GM18909 (cell line): ENCODE data around the gene GTSF1L.

Source experiments
- ATAC-seq: cut with Tn5 transposase; IDR thresholded peaks from one replicate; pipeline ENCODE4 v1.9.1; 2021; ENCODE audit warnings: mild to moderate bottlenecking; ENCODE audit not compliant: unreplicated experiment, poor library complexity

GTSF1L gene

GRCh38 chr20:43717616-43717995, 9.2 kb downstream of the GTSF1L start:
- no peak for ATAC-seq

GRCh38 chr20:43716757-43717615, 9.8 kb downstream of the GTSF1L start:
- ATAC-seq, result no peak

DNA sequence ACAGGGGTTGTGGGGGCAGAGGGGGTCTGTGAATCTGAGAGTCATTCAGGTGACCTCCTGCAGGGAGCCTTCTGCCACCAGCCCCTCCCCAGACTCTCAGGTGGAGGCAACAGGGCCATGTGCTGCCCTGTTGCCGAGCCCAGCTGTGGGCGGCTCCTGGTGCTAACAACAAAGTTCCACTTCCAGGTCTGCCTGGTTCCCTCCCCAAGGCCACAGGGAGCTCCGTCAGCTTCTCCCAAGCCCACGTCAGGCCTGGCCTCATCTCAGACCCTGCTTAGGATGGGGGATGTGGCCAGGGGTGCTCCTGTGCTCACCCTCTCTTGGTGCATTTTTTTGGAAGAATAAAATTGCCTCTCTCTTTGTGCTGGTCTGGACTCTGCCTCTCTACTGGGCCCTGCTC, 10.7 kb downstream of the GTSF1L start:
- ATAC-seq, result no peak

DNA sequence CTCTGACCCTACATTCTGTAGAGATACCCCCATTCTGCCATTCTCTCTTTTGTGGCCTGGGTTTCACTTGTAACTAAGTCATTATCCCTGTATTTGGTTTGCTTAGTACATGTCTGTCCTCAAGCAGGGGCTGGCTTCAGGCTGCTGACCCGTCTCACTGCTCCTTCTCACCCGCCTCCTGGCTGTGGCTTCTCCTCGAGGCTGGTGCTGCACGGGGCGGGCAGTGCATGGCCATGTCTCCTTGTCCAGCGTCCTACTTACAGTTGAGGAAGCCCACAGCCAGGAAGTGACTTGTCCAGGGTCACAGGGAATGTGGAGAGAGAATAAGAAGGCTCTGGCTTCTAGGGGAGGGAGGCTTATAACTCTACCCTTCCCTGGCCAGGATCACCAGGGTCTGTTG, 11.3 kb downstream of the GTSF1L start:
- no peak for ATAC-seq

- no peak for ATAC-seq
These were observed 11.8 kb downstream of the GTSF1L start for GRCh38 chr20:43715044-43715443.

- ATAC-seq, result no peak
These were observed 15.6 kb downstream of the GTSF1L start for GRCh38 chr20:43711098-43711654.

DNA sequence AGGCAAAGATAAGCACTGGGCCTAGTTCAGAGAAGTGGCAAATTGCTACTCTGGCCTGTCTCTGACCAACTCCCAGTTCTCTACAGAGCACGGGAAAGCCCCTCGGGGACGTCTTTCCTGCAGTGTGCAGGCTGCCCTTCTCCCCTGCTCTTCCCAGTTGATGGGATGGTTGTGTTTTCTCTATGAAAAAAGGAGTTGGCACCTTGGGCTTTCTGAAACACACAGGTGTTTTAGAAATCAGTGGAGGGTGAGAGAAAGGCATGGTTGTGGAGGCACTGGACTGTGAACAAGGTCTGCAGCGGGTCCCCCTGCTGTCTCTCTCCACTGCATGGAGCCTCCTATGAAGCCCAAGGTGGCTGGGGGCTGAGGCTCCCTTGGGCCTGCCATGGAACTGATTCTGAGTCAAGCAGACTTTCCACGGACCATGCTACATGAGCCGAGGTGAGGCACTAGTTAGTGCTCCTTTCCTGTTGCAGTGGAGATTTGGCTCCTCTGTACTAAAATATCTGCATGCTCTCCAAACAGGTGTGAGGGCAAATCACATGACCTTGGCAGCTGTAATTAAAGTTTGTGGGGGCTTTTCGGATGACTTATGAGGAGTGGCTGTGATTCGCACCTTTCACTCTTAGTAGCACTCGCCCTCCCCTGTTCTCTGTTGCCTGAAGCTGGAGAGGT, 16.3 kb downstream of the GTSF1L start:
- ATAC-seq, result peak; percentile 77

DNA sequence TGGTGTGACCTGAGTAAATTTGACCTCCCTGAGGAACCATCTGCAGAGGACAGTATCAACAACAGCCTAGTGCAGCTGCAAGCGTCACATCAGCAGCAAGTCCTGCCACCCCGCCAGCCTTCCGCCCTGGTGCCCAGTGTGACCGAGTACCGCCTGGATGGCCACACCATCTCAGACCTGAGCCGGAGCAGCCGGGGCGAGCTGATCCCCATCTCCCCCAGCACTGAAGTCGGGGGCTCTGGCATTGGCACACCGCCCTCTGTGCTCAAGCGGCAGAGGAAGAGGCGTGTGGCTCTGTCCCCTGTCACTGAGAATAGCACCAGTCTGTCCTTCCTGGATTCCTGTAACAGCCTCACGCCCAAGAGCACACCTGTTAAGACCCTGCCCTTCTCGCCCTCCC, 24.3 kb downstream of the GTSF1L start:
- ATAC-seq, result no peak

DNA sequence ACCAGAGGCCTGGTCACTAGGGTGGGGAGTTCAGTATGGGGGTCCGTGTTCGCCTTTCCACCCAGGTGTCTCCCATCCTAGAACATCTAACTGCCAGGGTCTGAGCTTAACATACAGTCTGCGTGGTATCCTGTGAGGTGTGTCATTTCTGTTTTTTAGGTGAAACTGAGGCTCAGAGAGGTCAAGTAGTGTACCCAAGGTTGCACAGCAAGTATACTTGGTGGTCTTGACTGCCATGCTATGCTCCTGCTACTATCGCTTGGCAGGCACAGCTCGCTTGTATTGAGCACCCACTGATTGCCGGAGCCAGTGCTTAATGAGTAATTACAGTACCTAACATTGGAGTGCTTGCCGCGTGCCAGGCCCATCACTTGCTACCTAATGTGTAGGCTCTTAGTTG, 26.2 kb downstream of the GTSF1L start:
- no peak for ATAC-seq

DNA sequence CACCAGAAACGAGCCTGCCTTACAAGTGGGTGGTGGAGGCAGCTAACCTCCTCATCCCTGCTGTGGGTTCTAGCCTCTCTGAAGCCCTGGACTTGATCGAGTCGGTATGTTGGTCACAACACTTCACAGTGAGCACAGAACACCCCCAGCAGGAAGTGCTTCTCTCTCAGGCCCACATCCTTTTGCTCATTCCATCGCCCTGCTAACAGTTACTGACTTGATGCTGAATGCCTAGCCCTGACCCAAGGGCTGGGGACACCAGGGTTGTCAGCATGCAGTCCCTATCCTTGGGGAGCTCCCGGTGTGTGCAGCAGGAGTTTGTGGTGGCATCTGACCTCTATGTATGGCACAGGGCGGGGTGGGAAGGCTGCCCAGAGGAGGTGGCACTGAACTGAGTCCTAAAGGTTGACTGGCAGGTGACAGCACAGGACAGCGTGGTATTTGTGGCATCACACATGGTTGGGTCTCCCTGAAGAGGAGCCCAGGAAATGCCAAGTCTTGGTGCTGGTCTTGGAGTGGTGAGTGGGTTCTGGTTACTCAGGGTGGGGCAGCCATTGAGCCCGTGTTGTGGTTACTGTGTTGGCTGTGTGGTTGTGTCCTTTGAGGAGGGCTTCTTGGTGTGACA, 26.7 kb downstream of the GTSF1L start:
- ATAC-seq, result no peak

- no peak for ATAC-seq
These were observed 31.2 kb downstream of the GTSF1L start for GRCh38 chr20:43695571-43695970.

GRCh38 chr20:43694763-43695162, 32.0 kb downstream of the GTSF1L start:
- ATAC-seq, result no peak

DNA sequence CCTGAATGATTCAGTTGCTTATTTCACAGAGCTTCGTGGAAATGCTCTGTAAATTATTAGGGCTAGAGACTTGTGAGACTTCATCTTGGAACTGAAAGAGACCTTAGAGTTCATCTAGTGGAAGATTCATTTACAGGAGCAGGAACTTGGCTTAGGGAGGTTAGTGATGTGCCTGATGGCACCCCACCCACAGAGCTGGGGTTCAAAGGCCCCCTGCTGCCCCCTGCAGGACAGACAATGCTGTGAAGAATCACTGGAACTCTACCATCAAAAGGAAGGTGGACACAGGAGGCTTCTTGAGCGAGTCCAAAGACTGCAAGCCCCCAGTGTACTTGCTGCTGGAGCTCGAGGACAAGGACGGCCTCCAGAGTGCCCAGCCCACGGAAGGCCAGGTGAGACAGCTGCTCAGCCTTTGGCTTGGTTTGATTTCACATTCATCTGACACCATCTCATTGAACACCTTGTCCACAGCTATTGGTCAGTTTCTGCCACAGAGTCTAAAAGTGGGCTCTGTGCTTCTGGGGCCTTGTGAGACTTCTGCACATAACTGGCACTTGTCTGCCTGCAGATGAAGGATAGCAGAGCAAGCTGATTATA, 34.8 kb downstream of the GTSF1L start:
- ATAC-seq, result peak; percentile 62

DNA sequence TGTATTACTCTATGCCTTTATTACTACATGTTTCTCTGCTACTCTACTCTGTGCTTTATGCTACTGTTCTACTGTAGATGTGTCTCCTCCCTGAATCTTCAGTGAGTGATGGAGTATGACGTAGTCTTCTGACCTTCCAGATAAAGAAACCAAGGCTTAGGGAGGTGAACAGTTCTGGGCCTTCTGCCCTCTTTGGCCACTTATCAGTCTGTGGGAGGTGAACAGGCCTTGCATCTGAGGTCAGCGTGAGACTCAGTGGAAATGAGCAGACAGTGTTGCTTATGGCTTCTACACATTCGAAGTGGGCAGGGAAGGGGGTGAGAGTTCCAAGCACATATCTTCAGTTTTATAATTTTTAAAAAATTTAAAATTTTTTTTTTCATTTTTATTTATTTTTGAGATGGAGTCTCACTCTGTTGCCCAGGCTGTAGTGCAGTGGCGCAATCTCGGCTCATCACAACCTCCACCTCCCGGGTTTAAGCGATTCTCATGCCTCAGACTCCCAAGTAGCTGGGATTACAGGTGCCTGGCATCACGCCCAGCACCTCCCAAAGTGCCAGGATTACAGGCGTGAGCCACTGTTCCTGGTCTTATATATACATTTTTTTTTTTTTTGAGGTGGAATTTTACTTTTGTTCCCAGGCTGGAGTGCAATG, 35.7 kb downstream of the GTSF1L start:
- no peak for ATAC-seq

GRCh38 chr20:43689165-43689564, 37.6 kb downstream of the GTSF1L start:
- no peak for ATAC-seq

DNA sequence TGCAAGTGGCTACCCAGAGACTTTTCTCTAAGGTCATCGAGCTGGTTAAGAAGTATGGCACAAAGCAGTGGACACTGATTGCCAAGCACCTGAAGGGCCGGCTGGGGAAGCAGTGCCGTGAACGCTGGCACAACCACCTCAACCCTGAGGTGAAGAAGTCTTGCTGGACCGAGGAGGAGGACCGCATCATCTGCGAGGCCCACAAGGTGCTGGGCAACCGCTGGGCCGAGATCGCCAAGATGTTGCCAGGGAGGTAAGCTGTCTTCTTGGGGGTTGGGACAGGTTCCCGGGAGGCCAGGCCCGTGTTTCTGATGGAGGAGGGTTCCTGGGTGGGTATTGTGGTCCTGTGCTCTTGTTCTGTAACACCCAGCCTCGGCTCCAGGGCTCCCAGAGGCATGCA, 40.0 kb downstream of the GTSF1L start:
- ATAC-seq, result no peak

DNA sequence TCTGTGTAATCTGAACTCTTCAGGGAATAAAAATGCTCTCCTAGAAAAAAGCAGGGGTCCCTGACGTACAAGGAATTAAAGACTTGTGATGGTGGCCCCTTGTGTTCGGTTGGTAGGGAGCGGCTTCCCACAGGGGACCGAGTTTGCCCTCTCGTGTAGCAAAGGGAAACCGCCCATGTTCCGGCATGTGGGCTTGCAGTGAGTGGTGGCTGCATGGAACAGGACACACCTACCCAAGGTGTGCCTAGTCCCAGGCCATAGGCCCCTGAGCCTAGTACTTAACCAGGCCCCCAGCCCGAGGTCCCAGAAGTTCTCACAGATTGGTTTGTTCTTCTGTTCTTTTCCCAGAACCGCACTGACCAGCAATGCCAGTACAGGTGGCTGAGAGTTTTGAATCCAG, 44.4 kb downstream of the GTSF1L start:
- peak; percentile 22 for ATAC-seq

GRCh38 chr20:43681991-43682410, 44.8 kb downstream of the GTSF1L start:
- peak; percentile 95 for ATAC-seq

DNA sequence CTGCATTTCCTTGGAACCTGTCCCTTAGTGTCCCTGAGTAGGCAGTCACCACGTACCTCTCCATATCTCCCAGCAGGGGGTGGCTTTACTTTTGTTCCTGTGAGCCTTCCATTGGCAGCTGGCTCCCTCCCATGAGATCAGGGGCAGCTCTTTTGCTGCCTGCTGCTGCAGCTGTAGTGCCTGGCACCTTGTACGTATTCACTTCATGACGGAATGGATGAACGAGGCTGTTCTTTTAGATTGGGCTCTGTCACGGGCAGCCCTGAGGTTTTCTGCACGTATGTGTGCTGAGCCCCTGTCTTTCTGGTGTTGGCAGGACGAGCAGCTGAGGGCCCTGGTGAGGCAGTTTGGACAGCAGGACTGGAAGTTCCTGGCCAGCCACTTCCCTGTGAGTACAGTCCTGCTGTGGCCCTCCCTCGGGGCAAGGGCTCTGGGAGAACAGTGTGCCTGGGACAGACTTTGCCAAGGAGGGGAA, 45.3 kb downstream of the GTSF1L start:
- peak; percentile 23 for ATAC-seq

DNA sequence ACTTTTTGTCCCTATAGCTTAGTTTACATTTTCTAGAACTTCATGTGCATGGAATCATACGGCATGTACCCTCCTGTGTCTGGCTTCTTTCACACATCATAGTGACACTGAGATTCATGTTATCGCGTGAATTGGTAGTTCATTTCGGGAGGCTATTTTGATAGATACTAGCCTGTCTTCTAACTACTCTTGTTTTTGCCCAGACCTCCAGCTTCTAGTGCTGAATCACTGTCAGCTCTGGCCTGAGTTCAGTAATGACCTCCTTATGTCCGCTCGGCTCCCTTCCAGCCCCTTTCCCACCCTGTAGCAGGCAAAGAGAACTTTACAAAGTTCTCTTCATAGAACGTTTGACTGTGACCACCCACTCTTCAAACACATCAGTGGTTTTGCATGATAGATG, 45.8 kb downstream of the GTSF1L start:
- no peak for ATAC-seq
